ENCODE measurements around the gene COQ8B.

The COQ8B gene

DNA sequence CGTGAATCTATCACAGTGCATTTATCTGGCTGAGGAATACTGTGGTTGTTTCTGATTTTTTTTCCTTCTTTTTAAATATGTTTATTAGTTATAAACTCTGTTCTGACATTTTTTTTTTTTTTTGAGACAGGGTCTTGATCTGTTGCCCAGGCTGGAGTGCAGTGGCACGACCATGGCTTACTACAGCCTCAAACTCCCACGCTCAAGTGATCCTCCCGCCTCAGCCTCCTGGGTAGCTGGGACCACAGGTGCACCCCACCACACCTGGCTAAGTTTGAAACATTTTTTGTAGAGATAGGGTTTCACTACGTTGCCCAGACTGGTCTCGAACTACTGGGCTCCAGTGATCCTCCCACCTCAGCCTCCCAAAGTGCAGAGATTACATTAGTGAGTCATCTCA, 19.7 kb downstream of the COQ8B start:
- Mint-ChIP-seq H3K27me3 (no peaks in the 10 kb centered on the region), H3K4me3 (no peak overlapping the region), H3K27ac (no peak overlapping the region), H3K36me3 (ENCODE audit: low read depth) (peaks cover 48% of the 10 kb centered on the region), H3K4me1 (ENCODE audit: low read depth) (no peaks in the 10 kb centered on the region), H3K9me3 (no peaks in the 10 kb centered on the region)
- DNase-seq: no peak

DNA sequence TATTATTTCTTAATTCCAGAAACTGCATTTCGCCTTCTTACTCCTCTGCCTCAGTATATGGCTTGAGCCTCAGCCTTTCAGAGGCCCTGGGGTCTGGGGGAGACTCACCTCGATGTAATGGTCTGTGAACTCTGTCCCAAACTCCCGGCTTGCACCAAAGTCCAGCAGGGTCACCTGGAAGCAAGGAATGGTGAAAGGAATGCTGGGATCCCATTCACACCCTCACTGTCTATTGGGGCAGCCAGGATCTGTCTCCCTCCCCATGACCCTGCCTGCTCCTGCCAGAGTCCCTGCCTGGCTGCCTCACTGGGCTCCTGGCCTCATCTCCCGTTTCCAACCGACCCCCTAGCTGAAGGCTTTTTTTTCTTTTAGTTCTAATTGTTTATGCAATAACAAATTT, 20.8 kb downstream of the COQ8B start:
- Mint-ChIP-seq H3K27ac (no peak overlapping the region), H3K9me3 (no peaks in the 10 kb centered on the region), H3K36me3 (ENCODE audit: low read depth) (peaks cover 37% of the 10 kb centered on the region), H3K4me1 (ENCODE audit: low read depth) (peaks cover 8% of the 10 kb centered on the region), H3K27me3 (no peaks in the 10 kb centered on the region), H3K4me3 (no peak overlapping the region)
- DNase-seq: no peak

DNA sequence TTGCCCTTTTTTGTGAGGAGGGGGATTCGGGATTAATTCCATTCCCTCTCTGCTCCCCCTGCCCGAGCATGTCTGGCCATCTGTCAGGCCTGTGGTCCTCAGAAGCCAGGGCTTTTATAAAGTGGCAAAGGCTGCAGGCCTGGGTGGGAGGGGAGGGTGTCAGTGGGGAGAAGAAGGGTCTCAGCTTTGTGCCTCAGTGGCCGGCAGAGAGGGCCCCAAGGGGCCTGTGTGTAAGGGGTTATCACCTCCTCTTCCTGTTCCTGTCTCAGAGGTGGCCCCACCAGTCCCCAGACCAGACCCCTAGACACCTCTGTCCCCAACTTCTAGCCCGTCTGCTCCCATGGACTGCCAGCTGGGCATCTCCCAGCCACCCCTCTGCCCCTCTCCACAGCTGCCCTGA, 22.8 kb downstream of the COQ8B start:
- Mint-ChIP-seq H3K27ac (no peak overlapping the region), H3K4me3 (no peak overlapping the region), H3K36me3 (ENCODE audit: low read depth) (peaks cover 33% of the 10 kb centered on the region), H3K9me3 (no peaks in the 10 kb centered on the region), H3K27me3 (no peaks in the 10 kb centered on the region), H3K4me1 (ENCODE audit: low read depth) (peaks cover 11% of the 10 kb centered on the region)
- DNase-seq: no peak

DNA sequence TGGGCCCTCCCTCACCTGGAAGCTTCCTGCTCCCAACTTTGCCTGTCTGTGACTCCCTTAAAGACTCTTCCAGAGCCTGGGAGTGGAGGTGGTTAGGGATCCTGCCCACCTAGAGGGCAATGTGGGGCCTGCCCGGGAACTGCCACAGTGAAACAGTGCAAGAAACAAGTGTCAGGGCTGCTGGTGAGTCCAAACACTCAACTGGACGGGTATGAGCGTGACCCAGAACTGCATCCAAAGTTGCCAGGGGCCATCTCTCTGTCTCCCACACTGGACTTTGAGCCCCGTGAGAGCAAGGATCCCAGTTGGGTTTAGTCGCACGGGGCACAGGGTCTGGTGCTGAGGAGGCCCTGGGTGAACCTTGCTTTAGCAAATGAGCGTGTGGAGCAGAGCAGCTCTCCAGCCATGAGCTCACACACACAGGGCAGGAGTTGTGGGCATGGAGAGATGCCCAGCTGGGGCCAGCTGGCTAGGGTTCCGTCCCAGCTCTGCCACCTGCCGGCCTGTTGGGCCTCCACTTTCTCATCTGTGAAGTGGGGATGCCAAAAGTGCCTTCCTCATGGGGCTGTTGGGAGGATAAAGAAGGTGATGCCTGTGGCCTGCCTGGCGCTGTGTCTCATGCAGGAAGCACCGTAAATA, 23.4 kb downstream of the COQ8B start:
- DNase-seq: no peak
- Mint-ChIP-seq H3K4me3 (no peak overlapping the region), H3K27ac (peak overlapping the region; percentile 26), H3K27me3 (no peaks in the 10 kb centered on the region), H3K9me3 (no peaks in the 10 kb centered on the region), H3K36me3 (ENCODE audit: low read depth) (peaks cover 33% of the 10 kb centered on the region), H3K4me1 (ENCODE audit: low read depth) (peaks cover 11% of the 10 kb centered on the region)

DNA sequence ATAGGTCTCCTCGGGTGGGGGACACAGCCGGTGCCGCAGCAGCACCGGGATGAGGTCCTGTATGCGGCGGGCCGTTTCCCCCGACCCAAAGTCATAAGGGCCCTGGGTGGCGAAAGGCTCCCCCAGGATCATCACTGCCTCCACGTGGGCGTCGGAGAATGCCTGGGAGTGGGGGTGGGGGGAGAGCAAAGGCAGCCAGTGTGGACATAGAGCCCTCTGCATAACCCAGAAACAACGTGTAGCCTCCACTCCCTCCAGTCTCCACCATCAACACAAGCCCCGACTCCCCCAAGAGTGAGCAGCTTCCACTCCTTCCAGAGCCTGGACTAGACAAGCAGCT, 24.5 kb downstream of the COQ8B start:
- Mint-ChIP-seq H3K36me3 (ENCODE audit: low read depth) (peaks cover 31% of the 10 kb centered on the region), H3K4me1 (ENCODE audit: low read depth) (peaks cover 11% of the 10 kb centered on the region), H3K27me3 (no peaks in the 10 kb centered on the region), H3K4me3 (no peak overlapping the region), H3K27ac (peak overlapping the region; percentile 65), H3K9me3 (no peaks in the 10 kb centered on the region)
- DNase-seq: no peak

DNA sequence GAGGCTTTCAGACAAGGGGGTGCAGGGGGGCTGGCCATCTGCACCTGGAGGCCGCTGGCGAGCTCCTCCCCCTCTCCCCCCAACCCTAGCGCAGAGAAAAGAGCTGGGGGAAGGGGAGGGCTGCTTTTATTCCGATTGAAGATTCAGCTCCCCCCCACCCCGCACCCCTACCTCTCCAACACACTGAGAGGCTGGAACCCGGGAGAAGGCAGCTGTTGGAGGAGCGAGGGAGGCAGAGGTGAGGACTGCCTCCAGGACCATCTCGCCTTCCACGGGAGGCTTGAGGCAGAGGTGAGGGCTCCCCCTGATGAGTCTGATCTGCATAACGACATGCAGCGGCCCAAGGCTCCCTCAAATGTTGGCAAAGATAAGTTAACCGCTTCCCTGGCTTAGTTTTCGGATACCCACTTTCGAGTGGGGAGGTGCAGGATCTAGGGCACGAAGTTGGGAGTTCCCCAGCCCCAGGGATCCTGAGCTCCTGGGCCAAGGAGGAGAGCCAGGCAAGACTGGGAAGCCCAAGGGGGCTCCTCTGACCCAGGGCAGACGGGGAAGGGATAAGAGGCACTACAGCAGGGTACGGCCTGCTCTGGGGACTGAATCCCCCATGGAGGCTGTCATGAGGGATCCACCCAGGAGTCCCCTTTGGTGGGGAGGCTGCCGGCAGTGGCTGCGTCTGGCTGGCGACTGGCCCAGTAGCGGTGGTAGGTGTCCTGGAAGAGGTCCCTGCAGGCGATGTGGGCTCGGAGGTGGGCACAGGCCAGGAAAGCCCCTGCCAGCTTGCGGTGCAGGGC, 25.1 kb downstream of the COQ8B start:
- DNase-seq: no peak
- Mint-ChIP-seq H3K9me3 (no peaks in the 10 kb centered on the region), H3K4me1 (ENCODE audit: low read depth) (peaks cover 11% of the 10 kb centered on the region), H3K36me3 (ENCODE audit: low read depth) (peaks cover 29% of the 10 kb centered on the region), H3K4me3 (peak overlapping the region; percentile 86), H3K27ac (peak overlapping the region; percentile 97), H3K27me3 (no peaks in the 10 kb centered on the region)

DNA sequence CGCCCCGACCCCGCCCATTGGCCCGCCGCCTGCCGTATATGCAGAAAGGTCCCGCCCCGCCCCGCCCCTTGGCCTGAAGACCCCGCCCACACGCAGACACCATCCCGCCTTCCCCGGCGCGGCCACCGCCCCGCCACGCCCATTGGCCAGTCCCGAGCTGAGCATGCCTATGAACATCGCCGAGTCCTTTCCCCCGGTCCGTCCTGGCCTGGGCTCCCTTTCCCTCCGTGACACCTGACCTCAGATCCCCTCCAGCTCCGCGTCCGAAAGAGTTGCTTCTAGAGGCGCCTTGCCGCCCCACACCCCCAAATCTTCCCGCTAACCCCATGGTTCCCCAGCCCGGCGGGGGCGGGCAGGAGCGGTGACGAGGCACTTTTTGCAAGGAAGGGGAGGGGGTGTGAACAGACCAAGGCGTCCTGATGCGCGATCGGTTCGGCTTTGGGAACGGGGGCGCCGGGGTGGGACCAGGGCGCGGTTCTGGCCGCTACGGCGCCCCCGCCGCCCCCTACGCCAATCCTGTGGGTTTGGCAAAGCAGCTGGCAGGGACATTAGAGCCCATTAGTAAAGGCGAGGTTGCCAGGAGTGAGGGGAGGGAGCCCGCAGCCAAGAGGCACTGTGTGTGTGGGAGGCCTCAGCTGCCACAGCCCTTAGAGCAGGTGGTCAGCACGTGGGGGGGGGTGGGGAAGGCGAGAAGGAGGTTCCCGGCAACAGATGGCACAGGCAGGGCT, 25.8 kb downstream of the COQ8B start:
- H3K9me3 Mint-ChIP-seq: no peaks in the 10 kb centered on the region
- peak overlapping the region; percentile 97 for H3K27ac Mint-ChIP-seq
- no peaks in the 10 kb centered on the region for H3K27me3 Mint-ChIP-seq
- peak overlapping the region; percentile 86 for H3K4me3 Mint-ChIP-seq
- H3K4me1 Mint-ChIP-seq (ENCODE audit: low read depth): peaks cover 11% of the 10 kb centered on the region
- H3K36me3 Mint-ChIP-seq (ENCODE audit: low read depth): peaks cover 30% of the 10 kb centered on the region
- peak; percentile 93 for DNase-seq

DNA sequence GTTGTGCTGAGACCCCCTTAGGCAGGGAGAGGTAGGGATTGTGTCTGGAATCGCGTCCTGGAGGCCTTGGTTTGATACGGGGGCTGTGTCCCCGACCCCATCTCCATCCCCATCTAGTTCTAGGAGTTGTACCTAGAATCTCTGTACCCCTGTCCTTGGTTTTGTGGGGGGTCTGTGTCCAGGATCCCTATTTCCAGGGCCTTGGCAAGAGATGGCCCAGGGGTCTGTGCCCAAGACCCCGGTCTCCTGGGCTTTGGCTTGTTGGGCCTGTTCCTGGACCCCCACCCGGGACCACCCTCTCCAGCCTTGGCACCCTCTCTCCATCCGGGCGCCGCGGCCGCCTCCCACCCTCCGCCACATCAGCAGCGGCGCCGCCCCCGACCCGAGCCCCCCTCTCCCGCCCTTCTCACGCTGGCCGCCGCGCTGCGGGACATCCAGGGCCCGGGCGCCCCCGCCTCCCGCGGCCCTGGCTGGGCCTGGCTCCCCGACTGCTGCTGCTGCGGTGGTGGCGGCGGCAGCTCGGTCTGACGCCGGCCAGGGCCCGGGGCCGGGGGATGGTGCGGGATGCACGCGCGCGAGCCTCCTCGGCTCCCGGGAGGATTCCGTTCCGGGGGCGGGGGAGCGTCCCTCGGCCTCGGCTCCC, 26.5 kb downstream of the COQ8B start, which contains the start of gene NUMBL:
Gene NUMBL (minus strand): TSS at position 602 of the 643 bp plus-strand sequence. CDS start 168 bp downstream, at position 434.
- no peak for DNase-seq
- H3K9me3 Mint-ChIP-seq: no peaks in the 10 kb centered on the region
- peak within 1 kb of the TSS; percentile 97 for H3K27ac Mint-ChIP-seq
- H3K36me3 Mint-ChIP-seq (ENCODE audit: low read depth): peaks cover 30% of the 10 kb centered on the region
- H3K4me1 Mint-ChIP-seq (ENCODE audit: low read depth): peaks cover 11% of the 10 kb centered on the region
- H3K4me3 Mint-ChIP-seq: peak within 1 kb of the TSS; percentile 86
- H3K27me3 Mint-ChIP-seq: no peaks in the 10 kb centered on the region

DNA sequence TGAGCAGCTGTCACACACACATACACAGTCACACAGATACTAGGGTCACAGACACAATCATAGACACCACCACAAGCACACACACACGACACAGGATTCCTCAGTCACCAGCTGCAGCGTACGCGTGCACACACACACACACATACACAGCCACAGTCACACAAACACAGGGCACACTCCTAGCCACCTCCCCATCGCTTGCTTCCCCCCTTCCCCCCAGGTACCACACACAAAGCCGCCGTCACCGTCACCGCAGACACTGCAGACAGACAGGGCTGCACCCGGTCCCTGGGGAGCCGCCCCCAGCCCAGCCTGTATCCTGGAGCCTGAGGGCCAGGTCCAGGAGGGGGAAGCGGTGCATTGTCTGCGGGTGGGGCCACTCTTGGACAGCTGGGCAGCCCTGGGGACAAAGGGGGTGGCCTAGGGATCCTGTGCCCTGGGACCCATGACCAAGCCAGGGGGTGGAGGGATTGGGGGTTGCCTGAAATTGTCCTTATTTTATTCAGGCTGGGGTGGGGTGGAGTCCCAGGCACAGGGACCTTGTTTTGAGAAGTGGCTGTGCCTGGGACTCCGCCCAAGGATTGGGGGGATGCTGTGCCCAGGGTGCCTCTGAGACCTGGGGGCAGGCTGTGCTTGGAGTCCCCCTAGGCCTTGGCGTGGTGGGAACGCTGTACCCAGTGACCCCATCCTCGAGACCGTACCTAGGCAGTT, 27.2 kb downstream of the COQ8B start:
- Mint-ChIP-seq H3K4me3 (no peak overlapping the region), H3K9me3 (no peaks in the 10 kb centered on the region), H3K27me3 (no peaks in the 10 kb centered on the region)

DNA sequence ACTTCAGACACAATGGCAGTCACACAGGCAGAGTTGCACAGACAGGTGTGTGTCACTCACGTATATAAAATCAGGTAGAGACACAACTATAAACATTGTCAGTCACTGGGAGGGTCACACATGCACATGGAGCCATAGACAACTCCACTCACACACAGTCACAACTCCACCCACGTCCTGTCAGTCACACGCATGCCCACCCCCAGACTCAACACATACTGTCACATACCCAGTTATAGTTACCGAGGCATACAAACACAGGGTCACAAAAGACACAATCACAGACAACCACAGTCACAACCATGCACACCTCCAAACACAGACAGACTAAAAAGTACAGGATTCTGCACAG, 27.7 kb downstream of the COQ8B start:
- H3K36me3 Mint-ChIP-seq (ENCODE audit: low read depth): peaks cover 30% of the 10 kb centered on the region
- no peak overlapping the region for H3K4me3 Mint-ChIP-seq
- no peak for DNase-seq
- no peaks in the 10 kb centered on the region for H3K27me3 Mint-ChIP-seq
- no peak overlapping the region for H3K27ac Mint-ChIP-seq
- no peaks in the 10 kb centered on the region for H3K9me3 Mint-ChIP-seq
- peaks cover 11% of the 10 kb centered on the region for H3K4me1 Mint-ChIP-seq (ENCODE audit: low read depth)

More for the DNA sequence above, 27.2 kb downstream of the COQ8B start:
- no peak overlapping the region for H3K27ac Mint-ChIP-seq
- peaks cover 11% of the 10 kb centered on the region for H3K4me1 Mint-ChIP-seq (ENCODE audit: low read depth)
- no peak for DNase-seq
- peaks cover 32% of the 10 kb centered on the region for H3K36me3 Mint-ChIP-seq (ENCODE audit: low read depth)

DNA sequence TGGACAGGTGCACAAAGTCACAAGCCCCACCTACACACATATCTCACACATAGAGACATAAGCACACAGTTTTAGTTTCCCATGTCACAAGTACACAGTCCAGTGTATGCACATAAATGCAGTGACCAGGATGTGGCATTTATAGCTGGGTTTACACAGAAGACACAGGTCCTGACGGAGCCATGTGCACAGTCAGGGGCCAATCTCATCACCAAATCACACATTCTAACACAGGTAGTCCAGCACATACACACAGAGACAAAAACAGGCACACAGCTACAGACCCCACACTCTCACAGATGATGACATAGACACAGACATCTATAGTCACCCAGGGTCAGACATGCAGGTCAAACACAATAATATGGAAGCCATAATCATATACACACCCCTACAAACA, 28.4 kb downstream of the COQ8B start:
- no peaks in the 10 kb centered on the region for H3K27me3 Mint-ChIP-seq
- H3K27ac Mint-ChIP-seq: no peak overlapping the region
- no peak overlapping the region for H3K4me3 Mint-ChIP-seq
- peaks cover 11% of the 10 kb centered on the region for H3K4me1 Mint-ChIP-seq (ENCODE audit: low read depth)
- no peak for DNase-seq
- H3K36me3 Mint-ChIP-seq (ENCODE audit: low read depth): peaks cover 29% of the 10 kb centered on the region
- H3K9me3 Mint-ChIP-seq: no peaks in the 10 kb centered on the region

DNA sequence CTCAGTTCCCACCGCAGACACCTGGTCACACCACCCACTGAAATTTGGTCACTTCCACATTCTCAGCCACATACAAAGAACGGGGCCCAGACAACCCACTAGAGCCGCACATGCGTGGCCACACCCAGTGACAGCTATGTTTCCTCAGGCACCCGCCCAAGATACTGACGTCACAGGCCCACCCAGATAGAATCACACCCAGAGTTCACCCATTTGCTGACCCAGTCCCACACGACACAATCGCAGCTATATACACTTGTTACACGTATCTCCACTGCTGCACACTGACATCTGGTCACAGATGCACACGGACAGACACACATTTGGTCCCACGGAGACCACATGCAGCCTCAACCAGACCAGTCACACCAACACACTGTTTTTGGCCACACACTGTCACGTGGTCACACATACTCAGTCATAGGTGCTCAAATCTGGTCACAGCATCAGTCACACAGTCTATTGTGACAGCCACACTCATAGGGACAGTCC, 29.1 kb downstream of the COQ8B start:
- Mint-ChIP-seq H3K36me3 (ENCODE audit: low read depth) (peaks cover 29% of the 10 kb centered on the region), H3K4me1 (ENCODE audit: low read depth) (peaks cover 11% of the 10 kb centered on the region), H3K27me3 (no peaks in the 10 kb centered on the region), H3K9me3 (no peaks in the 10 kb centered on the region), H3K4me3 (no peak overlapping the region), H3K27ac (no peak overlapping the region)
- no peak for DNase-seq

DNA sequence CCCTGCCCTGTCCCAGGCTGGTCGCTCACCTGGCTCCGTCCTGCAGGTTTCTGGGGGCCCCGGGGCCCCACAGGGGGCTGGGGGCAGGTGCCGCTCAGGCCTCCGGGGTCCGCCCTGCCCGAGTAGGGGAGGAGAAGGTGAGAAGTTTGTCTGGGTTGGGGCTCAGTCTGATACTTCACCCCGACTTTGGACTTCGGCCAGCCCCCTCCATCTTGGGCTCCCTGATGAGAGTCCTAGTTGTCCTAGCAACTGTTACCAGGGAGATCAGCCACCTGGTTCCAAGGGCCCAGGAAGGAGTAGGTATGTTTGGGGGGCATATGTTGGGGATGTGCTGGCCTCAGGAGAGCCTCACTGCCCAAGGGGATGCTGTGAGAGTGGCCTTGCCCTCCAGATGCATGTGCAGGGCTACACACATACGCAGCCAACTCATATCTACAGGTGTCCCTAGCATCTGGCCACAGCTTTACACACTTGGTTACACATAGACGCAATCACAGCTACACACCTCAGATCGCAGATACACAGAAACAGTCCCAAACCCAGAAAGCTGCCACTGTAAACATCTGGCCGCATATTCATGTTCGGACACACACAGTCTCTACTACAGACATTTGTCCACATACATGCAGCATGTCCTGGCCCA, 29.7 kb downstream of the COQ8B start:
- Mint-ChIP-seq H3K27ac (no peak overlapping the region), H3K36me3 (ENCODE audit: low read depth) (peaks cover 28% of the 10 kb centered on the region), H3K4me3 (no peak overlapping the region), H3K27me3 (no peaks in the 10 kb centered on the region), H3K9me3 (no peaks in the 10 kb centered on the region), H3K4me1 (ENCODE audit: low read depth) (peaks cover 11% of the 10 kb centered on the region)
- DNase-seq: no peak
